GM18498 (cell line): ENCODE measurements around the gene CACNA1S.

Experiments used
- ATAC-seq: cut with Tn5 transposase; IDR thresholded peaks from one replicate; pipeline ENCODE4 v1.9.1; 2021; ENCODE audit warnings: mild to moderate bottlenecking, moderate library complexity; ENCODE audit not compliant: unreplicated experiment

CACNA1S gene

GRCh38 chr1:201119206-201120197 is 7.3 kb upstream of the CACNA1S start:
- ATAC-seq, result peak; percentile 65

DNA sequence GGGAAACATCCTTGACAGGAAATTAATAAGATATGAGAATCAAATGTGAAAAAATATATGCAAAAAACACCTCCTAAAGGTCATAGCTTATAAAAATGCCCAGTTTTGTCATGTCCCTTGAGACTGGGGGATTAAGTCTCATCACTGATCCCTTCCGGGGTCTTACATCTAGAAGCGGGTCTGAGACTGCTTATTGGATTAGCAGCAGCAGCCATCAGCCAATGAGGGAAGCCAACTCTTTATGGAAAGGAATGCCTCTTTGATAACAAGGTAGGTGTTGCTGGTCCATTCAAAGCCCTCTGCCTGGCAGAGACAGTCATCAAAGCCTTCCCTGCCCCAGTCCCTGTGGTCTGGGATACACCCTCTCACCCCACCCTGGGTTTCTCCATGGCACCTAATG is 3.9 kb upstream of the CACNA1S start:
- no peak for ATAC-seq

- no peak for ATAC-seq
Observed at GRCh38 chr1:201115390-201115937, 3.2 kb upstream of the CACNA1S start.

DNA sequence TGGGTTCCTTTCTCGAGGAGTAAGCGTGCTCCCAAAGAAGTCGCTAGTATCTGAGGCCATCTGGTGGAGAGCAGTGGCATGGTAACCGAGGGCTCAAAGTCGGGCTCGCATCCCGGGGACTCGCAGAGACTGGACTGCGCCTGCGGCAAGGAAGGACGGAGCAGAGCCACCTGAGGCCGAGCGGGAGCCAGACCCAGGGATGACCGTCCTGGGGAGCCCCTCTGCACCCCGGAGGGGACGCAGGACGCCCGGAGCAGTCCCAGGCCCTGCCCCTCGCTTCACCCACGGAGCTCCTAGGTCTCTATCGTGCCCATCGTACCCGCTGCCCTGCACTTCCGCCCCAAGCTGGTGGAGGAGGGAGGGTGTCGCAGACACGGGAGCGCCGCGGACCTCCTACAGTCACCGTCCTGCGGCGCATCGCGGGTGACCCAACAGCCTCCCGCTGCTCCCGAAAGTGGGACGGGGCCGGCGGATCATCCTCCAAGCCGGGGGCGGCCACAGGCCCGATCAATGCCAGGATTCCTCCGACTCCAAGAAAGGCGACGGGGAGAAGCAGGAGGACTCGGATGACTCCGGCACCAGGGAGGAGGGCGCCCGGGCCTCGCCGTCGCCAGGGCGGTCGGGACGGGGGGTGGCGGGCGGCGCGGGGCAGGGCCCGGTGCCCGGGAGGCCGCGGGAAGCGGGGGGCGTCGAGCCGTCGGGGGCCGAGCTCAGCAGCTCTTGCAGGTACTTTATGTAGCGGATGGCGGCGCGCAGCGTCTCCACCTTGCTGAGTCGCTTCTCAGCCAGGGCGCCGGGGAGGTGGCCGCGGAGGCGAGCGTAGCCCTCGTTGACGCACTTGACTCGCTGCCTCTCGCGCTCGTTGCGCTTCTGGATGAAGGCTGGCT is 2.3 kb upstream of the CACNA1S start:
- ATAC-seq, result peak; percentile 91

- no peak for ATAC-seq
Observed at GRCh38 chr1:201113451-201114244, 1.4 kb upstream of the CACNA1S start.

- ATAC-seq, result no peak
Observed at GRCh38 chr1:201112926-201113325, 700 bp upstream of the CACNA1S start.

DNA sequence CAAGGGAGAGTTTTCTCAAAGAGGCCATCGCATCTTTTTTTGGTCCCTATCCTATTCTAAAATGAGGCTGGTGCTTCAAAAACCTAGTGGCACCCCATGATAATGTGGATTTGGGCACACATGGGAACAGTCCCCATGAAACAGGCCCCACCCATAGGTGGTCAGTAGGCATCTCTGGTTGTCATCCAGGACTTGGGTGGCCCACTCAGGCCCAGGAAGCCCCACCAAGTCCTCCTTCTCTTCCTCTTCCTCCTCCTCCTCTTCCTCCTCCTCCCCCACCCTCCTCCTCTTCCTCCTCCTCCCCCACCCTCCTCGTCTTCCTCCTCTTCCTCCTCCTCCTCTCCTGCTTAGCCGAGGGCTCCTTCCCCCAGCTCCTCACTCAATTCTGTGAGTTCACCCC is 554 bp downstream of the CACNA1S start:
- ATAC-seq, result no peak

- ATAC-seq, result no peak
Observed at GRCh38 chr1:201111156-201111555, 1.1 kb downstream of the CACNA1S start.

- ATAC-seq, result no peak
Observed at GRCh38 chr1:201110616-201111015, 1.6 kb downstream of the CACNA1S start.

GRCh38 chr1:201110138-201110537 is 2.1 kb downstream of the CACNA1S start:
- ATAC-seq, result no peak

DNA sequence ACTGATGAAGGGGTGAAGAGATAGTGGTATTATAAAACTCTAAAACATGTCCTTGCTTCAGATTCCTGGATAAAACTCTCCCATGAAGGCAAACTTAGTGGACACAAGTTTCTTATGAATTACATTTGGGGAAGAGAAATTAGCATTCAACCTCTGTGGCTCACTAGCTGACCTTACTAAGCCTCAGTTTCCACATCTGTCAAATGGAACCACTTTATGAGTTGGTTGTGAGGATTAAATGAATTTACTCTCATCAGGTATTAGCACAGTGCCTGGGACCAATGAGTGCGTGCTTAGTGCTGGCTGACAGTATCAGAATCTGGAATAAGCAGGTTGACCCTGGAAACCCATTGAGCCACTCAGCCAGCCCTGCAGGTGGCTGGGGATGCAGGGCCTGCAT is 2.6 kb downstream of the CACNA1S start:
- no peak for ATAC-seq

GRCh38 chr1:201108614-201109013 is 3.6 kb downstream of the CACNA1S start:
- no peak for ATAC-seq

GRCh38 chr1:201105688-201106087 is 6.5 kb downstream of the CACNA1S start:
- ATAC-seq, result no peak

DNA sequence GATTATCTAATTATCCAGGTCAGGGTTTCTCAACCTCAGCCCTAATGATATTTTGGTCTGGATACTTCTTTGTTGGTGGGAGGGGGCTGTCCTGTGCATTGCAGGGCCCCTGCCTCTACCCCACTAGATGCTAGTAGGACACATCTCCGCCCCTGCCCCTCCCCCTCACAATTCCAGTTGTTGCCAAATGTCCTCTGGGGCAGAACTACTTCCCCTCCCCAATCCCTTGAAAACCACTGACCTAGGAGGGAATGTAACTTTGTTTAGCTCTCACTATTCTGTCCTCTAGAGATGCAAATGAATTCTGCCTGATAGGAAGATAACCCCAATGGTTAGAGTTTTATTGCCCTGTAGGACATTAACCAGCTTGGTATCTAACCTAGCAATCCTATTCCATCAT is 8.1 kb downstream of the CACNA1S start:
- ATAC-seq, result no peak

- no peak for ATAC-seq
Observed at GRCh38 chr1:201103666-201104065, 8.6 kb downstream of the CACNA1S start.

- ATAC-seq, result no peak
Observed at GRCh38 chr1:201100169-201100930, 11.9 kb downstream of the CACNA1S start.

GRCh38 chr1:201098992-201099677 is 13.1 kb downstream of the CACNA1S start:
- ATAC-seq, result no peak

DNA sequence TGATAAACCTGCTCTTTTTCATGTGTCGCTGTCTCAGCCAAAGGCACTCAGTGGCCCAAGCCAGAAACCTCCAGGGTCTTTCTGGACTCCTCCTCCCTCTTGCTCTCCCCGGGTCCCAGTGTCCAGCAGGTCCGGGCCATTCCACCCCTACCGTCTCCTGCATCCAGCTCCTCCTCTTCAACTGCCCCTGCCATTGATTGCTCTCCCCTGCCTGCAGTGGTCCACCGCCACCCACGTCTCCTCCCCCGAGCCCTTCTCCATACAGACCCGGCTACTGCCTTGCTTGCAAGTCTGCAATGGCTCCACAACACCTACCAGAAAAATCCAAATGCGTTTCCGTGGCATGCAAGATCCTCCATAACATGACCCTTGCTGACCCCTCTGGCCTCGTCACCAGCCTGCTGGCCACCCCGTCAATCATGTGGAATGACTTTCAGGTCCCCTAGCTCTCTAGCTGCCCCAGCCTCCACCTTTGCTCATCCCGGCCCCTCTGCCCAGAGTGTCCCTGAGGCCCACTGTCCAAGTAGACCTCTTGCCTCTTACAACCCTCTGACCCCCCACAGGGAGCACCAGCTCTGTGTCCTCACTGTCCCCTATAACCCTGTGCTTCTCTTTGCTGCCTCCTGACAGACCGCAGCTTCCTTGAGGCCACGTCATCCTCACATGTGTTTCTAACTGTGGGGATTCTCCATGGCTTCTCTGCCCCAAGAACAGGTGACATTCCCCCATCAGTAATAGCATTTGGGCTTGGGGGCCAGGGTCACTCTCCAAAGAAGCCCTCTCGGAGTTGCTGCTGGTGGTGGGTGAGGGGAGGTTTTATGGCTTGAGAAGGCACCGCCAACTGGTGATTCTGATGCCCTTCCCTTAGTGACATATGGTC is 15.0 kb downstream of the CACNA1S start:
- no peak for ATAC-seq
